ENCODE results near the gene BARHL1. TPM values are rescaled to one million over a fixed set of nuclear protein-coding genes. Genes with fewer than 3 reads are reported as not detected.

Gene BARHL1
- total RNA-seq, 1 donor from 2014 or later, result not detected

DNA sequence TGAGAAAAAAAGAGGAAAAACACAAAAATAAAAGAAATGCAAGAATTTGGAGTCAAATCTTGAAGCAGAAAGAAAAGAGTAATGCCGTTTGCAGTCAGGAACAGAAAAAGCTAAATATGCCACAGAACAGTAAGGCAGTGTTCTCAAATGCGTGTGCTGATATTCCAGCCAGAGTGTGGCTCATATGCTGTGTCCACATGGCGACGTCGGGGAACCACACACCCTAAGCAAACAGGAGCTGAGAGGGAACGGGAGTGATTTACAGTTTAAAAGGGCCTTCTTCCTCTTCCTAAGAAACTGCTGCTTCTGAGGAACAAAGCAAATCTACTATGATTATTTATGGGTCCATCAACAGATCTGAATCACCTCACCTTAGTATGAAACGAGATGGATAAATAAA is 44.7 kb downstream of the BARHL1 start:
- intact Hi-C loops (cut with DNase I), result no loop called here
- Histone ChIP-seq H3K36me3 (peaks cover 73% of the 10 kb centered on the region), H3K4me1 (no peaks in the 10 kb centered on the region), H3K4me3 (no peak overlapping the region), H3K27ac (no peak overlapping the region), H3K27me3 (no peaks in the 10 kb centered on the region), H3K9me3 (no peaks in the 10 kb centered on the region)
- ATAC-seq (no peak), DNase-seq (no peak)
- TF ChIP-seq, protein P1, sequence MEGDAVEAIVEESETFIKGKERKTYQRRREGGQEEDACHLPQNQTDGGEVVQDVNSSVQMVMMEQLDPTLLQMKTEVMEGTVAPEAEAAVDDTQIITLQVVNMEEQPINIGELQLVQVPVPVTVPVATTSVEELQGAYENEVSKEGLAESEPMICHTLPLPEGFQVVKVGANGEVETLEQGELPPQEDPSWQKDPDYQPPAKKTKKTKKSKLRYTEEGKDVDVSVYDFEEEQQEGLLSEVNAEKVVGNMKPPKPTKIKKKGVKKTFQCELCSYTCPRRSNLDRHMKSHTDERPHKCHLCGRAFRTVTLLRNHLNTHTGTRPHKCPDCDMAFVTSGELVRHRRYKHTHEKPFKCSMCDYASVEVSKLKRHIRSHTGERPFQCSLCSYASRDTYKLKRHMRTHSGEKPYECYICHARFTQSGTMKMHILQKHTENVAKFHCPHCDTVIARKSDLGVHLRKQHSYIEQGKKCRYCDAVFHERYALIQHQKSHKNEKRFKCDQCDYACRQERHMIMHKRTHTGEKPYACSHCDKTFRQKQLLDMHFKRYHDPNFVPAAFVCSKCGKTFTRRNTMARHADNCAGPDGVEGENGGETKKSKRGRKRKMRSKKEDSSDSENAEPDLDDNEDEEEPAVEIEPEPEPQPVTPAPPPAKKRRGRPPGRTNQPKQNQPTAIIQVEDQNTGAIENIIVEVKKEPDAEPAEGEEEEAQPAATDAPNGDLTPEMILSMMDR (IDR thresholded peaks at IDR 0.05), result no peak

DNA sequence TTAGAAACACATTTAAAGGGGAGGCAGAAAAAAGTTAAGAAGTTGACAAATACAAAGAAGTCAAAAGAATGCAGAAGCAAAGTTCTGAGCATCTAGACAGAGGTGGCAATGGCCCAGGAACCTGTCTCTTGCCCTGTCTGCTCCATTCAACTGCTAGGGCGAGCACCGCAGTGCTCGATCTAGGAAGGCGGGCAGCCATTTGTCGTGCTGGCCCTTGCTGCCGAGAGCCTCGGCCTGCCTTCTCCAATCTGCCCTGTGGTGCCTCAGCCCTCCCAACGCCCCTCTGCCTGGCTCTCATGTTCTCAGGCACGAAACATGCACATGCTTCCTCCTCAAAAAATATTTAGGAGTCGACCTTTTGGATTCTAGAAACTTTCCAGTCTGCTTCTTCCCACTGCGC is 45.2 kb downstream of the BARHL1 start:
- Histone ChIP-seq H3K27ac (no peak overlapping the region), H3K9me3 (no peaks in the 10 kb centered on the region), H3K4me1 (no peaks in the 10 kb centered on the region), H3K27me3 (no peaks in the 10 kb centered on the region), H3K36me3 (peaks cover 71% of the 10 kb centered on the region), H3K4me3 (no peak overlapping the region)
- TF ChIP-seq, protein P1 (IDR thresholded peaks at IDR 0.05), result no peak
- intact Hi-C loops (cut with DNase I), result no loop called here
- DNase-seq (no peak), ATAC-seq (no peak)

DNA sequence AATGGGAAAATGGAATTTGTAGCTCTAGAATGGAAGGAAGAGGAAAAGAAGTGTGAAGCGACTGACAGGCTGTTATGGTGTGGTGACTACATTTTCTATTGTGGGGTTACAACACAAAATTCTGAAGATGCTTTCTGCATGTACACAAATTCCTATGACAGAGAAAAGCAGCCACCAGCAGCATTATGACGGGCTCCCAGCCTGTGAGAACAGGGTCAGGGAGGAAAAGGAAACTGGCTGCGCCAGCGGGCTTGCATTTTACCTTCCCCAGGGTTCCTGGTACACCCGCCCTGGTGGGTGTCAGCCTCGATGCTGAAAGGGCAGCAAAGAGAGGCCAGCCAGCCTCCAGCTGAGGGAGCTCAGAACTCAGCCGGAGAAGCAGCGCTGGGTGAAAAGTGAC is 46.3 kb downstream of the BARHL1 start:
- no peaks in the 10 kb centered on the region for H3K9me3 ChIP-seq
- DNase-seq, result no peak
- ATAC-seq, result no peak
- H3K27ac ChIP-seq, result no peak overlapping the region
- H3K4me3 ChIP-seq, result no peak overlapping the region
- no peaks in the 10 kb centered on the region for H3K27me3 ChIP-seq
- TF ChIP-seq, protein P1 (IDR thresholded peaks at IDR 0.05), result no peak
- H3K36me3 ChIP-seq, result peaks cover 60% of the 10 kb centered on the region
- H3K4me1 ChIP-seq, result no peaks in the 10 kb centered on the region
- intact Hi-C loops (cut with DNase I), result no loop called here

DNA sequence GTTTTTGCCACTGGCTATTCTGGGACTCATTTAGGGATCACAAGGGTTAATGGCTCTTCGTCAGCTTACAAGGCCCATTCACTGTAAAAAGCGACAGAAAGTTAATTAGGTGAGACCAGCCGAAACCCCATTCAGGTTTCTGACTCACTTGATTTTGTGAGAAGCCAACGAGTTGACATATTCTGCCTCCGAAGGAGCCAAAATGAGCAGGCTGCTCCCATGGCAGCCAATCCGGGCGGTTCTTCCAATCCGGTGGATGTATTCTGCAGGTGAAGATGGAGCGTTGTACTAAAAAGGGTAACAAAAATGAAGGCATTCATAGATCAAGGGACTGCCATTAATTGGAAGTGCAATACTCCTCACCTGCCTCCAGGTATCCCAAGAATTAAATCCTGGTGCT is 47.7 kb downstream of the BARHL1 start:
- DNase-seq, result no peak
- H3K36me3 ChIP-seq, result peaks cover 60% of the 10 kb centered on the region
- intact Hi-C loops (cut with DNase I), result no loop called here

DNA sequence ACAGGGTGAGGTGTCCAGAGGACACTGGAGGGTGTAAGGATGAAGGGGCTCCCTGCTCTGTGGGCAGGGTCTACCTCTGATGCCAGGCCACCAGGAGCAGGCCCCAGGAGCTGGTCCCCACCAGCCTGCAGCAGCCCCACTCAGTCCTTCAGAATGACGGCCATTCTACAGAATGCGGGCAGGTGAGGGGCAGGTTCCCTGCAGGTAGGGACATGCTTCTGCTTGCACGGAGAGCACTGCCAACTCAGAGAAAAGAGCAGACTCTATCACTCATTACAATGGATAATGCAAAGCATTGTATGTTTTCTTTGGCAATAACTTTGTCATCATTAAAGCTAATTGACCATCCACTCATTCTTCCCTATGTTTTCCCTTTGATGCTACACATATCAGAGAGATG is 48.4 kb downstream of the BARHL1 start:
- no peaks in the 10 kb centered on the region for H3K4me1 ChIP-seq
- H3K27ac ChIP-seq, result no peak overlapping the region
- no peaks in the 10 kb centered on the region for H3K27me3 ChIP-seq
- TF ChIP-seq, protein P1 (IDR thresholded peaks at IDR 0.05), result no peak
- no peaks in the 10 kb centered on the region for H3K9me3 ChIP-seq
- ATAC-seq (no peak), DNase-seq (no peak)
- intact Hi-C loops (cut with DNase I), result no loop called here
- no peak overlapping the region for H3K4me3 ChIP-seq
- peaks cover 55% of the 10 kb centered on the region for H3K36me3 ChIP-seq

More for the DNA sequence above, 47.7 kb downstream of the BARHL1 start:
- no peak overlapping the region for H3K4me3 ChIP-seq
- no peaks in the 10 kb centered on the region for H3K9me3 ChIP-seq
- no peak overlapping the region for H3K27ac ChIP-seq
- no peak for ATAC-seq
- no peaks in the 10 kb centered on the region for H3K27me3 ChIP-seq
- H3K4me1 ChIP-seq, result no peaks in the 10 kb centered on the region
- TF ChIP-seq, protein P1 (IDR thresholded peaks at IDR 0.05), result no peak

DNA sequence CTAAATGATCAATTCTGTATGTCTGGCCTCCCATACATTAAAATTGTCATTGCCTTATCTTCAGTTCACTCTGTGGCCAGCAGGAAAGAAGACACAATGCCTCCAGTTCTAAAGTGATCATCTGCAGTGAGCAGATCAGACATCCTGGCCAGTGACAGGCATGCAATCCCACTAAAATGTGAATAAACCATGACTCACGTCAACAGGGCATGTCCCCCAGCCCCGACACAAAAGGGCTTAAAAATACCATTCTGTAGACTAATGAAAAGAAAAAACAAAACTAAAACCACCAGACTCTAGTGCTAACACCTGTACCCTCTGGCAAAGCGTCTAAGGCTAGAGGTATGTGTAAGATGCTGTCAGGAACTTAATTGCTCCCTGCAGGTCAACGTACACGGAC is 48.9 kb downstream of the BARHL1 start:
- Histone ChIP-seq H3K9me3 (no peaks in the 10 kb centered on the region), H3K27me3 (no peaks in the 10 kb centered on the region), H3K36me3 (peaks cover 54% of the 10 kb centered on the region), H3K27ac (no peak overlapping the region), H3K4me1 (no peaks in the 10 kb centered on the region), H3K4me3 (no peak overlapping the region)
- intact Hi-C loops (cut with DNase I), result no loop called here
- TF ChIP-seq, protein P1 (IDR thresholded peaks at IDR 0.05), result no peak
- no peak for ATAC-seq
- no peak for DNase-seq

Data from upper lobe of right lung (tissue), 1 donor.